Right hindlimb (tissue), 1 donor: ENCODE measurements around the gene RNF207.

Experiments used
- DNase-seq: peaks from one replicate; pipeline ENCODE4 v3.0.0-alpha.2; 2018

The RNF207 gene

DNA sequence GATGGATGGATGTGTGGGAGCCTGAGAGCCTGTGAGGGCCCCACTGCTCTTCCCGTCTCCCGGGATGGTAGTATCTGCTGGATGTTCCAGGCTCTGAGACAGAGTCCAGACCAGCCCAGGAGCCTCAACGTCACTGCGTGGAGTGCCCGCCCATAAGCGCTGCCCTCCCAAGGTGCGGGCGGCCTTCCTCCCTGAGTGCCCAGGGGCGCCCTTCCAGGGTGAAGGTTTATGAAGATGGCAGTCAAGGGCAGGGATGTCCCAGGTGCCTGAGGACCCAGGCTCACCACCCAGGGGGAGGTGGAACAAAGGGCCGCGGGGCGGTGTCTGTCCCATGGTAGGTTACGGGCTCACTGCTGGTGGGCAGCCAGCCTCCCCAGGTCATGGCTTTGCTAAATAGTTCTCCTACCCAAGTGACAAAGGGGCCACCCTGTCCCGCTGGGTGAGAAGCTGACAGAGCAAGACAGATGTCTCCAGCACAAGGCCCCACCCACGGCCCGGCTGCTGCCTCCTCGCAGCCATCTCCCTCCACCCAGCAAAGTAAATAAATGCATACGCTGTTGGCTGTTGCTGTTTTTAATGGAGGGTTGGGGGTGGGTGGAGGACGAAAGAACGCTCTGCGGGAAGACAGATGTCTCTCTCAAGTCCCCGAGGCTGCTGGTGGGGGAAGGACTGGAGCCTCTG is 63.9 kb downstream of the RNF207 start:
- DNase-seq = peak; percentile 71

DNA sequence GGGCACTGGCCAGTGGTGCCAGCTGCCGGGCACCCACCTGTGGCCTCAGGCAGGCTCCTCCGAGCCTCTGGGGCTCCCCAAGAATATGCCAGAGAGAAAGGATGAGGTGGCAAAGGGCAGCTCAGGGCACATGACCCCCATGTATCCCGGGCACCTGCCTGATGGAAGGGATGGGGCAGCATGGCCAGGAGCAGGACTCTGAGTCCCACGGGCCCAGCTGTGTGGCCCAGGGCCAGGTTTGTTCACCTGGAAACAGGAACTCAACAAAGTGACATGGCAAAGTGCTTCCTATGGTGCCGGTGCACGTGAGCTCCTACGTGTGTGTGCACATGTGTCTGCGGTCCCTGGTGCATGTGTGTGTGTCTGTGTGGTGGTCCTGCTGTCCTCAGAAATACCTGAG is 64.5 kb downstream of the RNF207 start:
- no peak for DNase-seq
